Neural crest cell (in vitro differentiated cells): ENCODE results near the gene VPS39. TPM values are rescaled to one million over a fixed set of nuclear protein-coding genes. Genes with fewer than 3 reads are reported as not detected.

Experiments used
- DNase-seq: peaks from one replicate; pipeline ENCODE4 v3.0.0; 2021; ENCODE audit warnings: low read depth, mixed read lengths, low spot score
- H3K27ac Mint-ChIP-seq: one replicate; pipeline ENCODE4 v1.8.0; 2021; ENCODE audit warnings: mild to moderate bottlenecking, mixed read lengths; ENCODE audit not compliant: unreplicated experiment
- H3K27me3 Mint-ChIP-seq: 2 replicates; pipeline ENCODE4 v1.8.0; 2021; ENCODE audit warnings: low read depth, mild to moderate bottlenecking, mixed read lengths
- H3K36me3 Mint-ChIP-seq: 2 replicates; pipeline ENCODE4 v1.8.0; 2021; ENCODE audit warnings: low read depth, mild to moderate bottlenecking, mixed read lengths
- H3K4me1 Mint-ChIP-seq: 2 replicates; pipeline ENCODE4 v1.8.0; 2021; ENCODE audit warnings: mixed read lengths
- H3K4me3 Mint-ChIP-seq: one replicate; pipeline ENCODE4 v1.8.0; 2021; ENCODE audit warnings: mild to moderate bottlenecking, mixed read lengths
- H3K9me3 Mint-ChIP-seq: 2 replicates; pipeline ENCODE4 v1.8.0; 2021; ENCODE audit warnings: mixed read lengths
- total RNA-seq: library from RNA; stranded (reverse); gene quantifications from 2 replicates; pipeline ENCODE4 v1.2.1, GENCODE V29; 2021
- TF ChIP-seq, protein P1 (sequence below): fragments of 200-600 bp; sonication (generic); conservative IDR thresholded peaks from 2 replicates; pipeline ENCODE4 v1.5.0; 2021; ENCODE audit warnings: antibody characterized with exemption, mild to moderate bottlenecking

VPS39 gene
- total RNA-seq, 1 donor from 2014 or later: 56.9 TPM

DNA sequence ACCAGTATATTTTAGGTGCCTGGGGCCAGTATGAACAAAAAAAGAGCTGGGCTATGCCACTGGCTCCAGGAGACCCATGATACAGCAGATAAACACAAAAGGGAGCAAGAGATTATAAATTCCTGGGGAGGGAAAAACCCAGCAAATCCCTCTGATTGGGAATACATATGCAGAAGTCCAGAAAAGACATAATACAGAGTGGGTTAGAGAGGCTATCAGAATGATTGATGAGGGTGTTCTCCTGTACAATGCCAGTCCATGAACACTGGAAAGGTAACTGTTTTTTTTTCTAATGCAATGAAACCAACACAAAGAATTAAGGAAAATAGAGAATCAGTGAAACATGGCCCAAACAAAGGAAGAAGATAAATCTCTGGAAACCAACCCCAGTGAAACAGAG, 5.4 kb upstream of the VPS39 start:
- Mint-ChIP-seq H3K4me3 (no peak overlapping the region), H3K36me3 (peaks cover 7% of the 10 kb centered on the region), H3K9me3 (no peaks in the 10 kb centered on the region), H3K4me1 (no peaks in the 10 kb centered on the region), H3K27me3 (no peaks in the 10 kb centered on the region), H3K27ac (no peak overlapping the region)
- TF ChIP-seq, protein P1, sequence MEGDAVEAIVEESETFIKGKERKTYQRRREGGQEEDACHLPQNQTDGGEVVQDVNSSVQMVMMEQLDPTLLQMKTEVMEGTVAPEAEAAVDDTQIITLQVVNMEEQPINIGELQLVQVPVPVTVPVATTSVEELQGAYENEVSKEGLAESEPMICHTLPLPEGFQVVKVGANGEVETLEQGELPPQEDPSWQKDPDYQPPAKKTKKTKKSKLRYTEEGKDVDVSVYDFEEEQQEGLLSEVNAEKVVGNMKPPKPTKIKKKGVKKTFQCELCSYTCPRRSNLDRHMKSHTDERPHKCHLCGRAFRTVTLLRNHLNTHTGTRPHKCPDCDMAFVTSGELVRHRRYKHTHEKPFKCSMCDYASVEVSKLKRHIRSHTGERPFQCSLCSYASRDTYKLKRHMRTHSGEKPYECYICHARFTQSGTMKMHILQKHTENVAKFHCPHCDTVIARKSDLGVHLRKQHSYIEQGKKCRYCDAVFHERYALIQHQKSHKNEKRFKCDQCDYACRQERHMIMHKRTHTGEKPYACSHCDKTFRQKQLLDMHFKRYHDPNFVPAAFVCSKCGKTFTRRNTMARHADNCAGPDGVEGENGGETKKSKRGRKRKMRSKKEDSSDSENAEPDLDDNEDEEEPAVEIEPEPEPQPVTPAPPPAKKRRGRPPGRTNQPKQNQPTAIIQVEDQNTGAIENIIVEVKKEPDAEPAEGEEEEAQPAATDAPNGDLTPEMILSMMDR: no peak
- DNase-seq: no peak

DNA sequence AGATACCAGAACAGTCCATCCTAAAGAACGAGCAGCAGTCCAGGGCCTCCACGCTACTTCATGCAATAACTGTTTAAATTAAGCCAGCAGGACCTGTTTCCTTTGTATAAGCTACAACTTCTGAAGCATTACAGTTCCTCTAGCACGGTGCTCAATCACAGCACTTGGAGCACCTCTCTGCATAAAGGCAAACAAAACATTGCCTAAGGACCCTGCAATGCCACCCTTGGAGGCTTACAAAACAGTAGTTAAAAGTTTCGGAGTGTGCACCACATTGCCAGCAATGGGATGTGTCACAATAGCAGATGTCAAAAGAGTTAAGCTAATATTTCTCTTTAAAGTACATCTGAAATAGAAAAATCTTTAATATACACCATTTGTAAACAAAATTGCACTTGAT, 2.6 kb upstream of the VPS39 start:
- Mint-ChIP-seq H3K27me3 (no peaks in the 10 kb centered on the region), H3K4me1 (peaks cover 21% of the 10 kb centered on the region), H3K9me3 (no peaks in the 10 kb centered on the region), H3K4me3 (no peak overlapping the region), H3K27ac (no peak overlapping the region), H3K36me3 (peaks cover 7% of the 10 kb centered on the region)
- DNase-seq: no peak
- TF ChIP-seq, protein P1: no peak

DNA sequence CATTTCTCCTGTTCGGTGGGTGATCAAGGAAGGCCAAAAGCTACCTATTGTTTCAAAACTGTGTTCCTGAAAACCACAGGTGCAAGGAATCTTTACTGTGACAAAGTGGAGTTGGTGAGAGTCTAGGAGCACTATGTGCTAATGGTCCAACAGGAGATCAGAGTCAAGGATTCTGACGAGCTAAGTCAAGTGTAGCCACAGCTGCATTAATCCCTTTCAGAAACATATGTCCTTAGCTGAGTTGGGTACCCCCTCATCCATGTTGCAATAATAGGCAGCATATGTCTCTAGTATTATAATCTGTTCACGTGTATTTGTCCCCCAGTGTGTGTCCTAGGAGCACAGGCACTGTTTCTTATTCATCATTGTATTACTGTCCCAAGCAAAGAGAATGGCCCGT, 1.7 kb downstream of the VPS39 start:
- no peak overlapping the region for H3K27ac Mint-ChIP-seq
- TF ChIP-seq, protein P1: no peak
- H3K36me3 Mint-ChIP-seq: peaks cover under 1% of the 10 kb centered on the region
- peaks cover 24% of the 10 kb centered on the region for H3K4me1 Mint-ChIP-seq
- no peaks in the 10 kb centered on the region for H3K27me3 Mint-ChIP-seq
- no peaks in the 10 kb centered on the region for H3K9me3 Mint-ChIP-seq
- peak overlapping the region; percentile 94 for H3K4me3 Mint-ChIP-seq
- no peak for DNase-seq

DNA sequence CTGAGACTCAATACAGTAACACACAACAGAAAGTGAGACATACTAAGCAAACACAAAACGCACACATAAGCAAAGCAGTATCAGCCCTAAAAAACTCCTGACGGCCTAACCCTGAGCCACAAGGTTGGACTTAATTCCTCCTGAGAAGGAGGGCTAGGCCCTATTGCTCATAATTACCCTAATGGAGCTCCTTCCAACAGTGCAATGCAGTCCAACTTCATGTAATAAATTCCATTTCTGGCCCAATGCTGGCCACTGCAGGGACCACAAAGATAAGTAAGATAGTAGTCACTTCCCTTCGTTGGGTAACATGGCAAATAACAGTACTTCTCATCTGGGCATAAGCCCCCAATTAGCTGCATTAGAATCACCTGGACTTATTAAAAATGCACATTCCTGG, 4.2 kb downstream of the VPS39 start:
- H3K27ac Mint-ChIP-seq: no peak overlapping the region
- H3K27me3 Mint-ChIP-seq: no peaks in the 10 kb centered on the region
- no peak for DNase-seq
- H3K36me3 Mint-ChIP-seq: no peaks in the 10 kb centered on the region
- TF ChIP-seq, protein P1: no peak
- H3K4me1 Mint-ChIP-seq: peaks cover 24% of the 10 kb centered on the region
- no peaks in the 10 kb centered on the region for H3K9me3 Mint-ChIP-seq
- no peak overlapping the region for H3K4me3 Mint-ChIP-seq

DNA sequence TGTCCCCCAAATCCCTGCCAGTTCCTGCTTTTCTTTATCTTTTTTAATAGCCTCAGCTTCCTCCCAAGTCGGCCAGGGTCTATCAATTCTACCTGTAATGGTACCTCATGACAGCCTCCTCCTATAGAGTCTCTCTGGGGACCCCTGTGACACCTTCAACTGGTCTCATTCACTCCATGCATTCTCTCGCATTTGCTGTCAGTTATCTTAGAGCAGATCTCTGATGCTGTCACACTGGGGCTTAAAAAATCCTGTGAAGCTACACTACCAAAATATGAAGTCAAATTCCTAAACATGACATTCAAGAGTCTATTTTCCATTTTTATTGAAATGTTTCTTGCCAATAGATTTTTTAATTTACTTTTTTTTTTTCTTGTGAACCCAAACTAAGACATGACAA, 5.5 kb downstream of the VPS39 start:
- DNase-seq: no peak
- Mint-ChIP-seq H3K36me3 (no peaks in the 10 kb centered on the region), H3K9me3 (no peaks in the 10 kb centered on the region), H3K27me3 (no peaks in the 10 kb centered on the region), H3K27ac (no peak overlapping the region), H3K4me3 (no peak overlapping the region), H3K4me1 (peaks cover 19% of the 10 kb centered on the region)
- TF ChIP-seq, protein P1: no peak

DNA sequence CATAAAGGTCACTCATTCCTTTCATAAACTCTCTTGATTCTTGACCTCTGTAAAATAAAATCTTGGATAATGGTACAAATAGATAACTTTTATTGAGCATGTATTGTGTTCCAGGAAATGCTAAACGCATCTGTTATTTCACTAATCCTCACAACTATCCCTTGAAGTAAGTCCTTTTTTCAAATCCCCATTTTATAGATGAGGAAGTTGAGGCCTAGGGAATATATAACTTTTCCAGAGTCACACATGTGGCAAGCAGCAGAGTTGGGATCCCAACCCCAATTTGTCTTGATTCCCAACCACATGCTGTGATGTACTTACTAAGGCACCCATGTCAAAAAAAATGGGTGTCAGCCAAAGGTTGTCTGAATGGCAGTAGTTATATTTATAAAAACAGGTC, 6.3 kb downstream of the VPS39 start:
- peaks cover 10% of the 10 kb centered on the region for H3K4me1 Mint-ChIP-seq
- no peak for DNase-seq
- peaks cover 3% of the 10 kb centered on the region for H3K36me3 Mint-ChIP-seq
- H3K4me3 Mint-ChIP-seq: no peak overlapping the region
- H3K9me3 Mint-ChIP-seq: no peaks in the 10 kb centered on the region
- H3K27me3 Mint-ChIP-seq: no peaks in the 10 kb centered on the region
- no peak overlapping the region for H3K27ac Mint-ChIP-seq
- TF ChIP-seq, protein P1: no peak
